Nephron progenitor cell (in vitro differentiated cells): ENCODE measurements around the gene SLC15A3.

Experiments used
- DNase-seq: peaks from one replicate; pipeline ENCODE4 v3.0.0; 2021
- H3K27ac Mint-ChIP-seq: 2 replicates; pipeline ENCODE4 v1.8.0; 2021; ENCODE audit warnings: mild to moderate bottlenecking, moderate library complexity, mixed read lengths
- H3K27me3 Mint-ChIP-seq: 2 replicates; pipeline ENCODE4 v1.8.0; 2021; ENCODE audit warnings: mild to moderate bottlenecking, low read depth, mixed read lengths; ENCODE audit not compliant: poor library complexity
- H3K36me3 Mint-ChIP-seq: 2 replicates; pipeline ENCODE4 v1.8.0; 2021; ENCODE audit warnings: low read depth, mixed read lengths
- H3K4me1 Mint-ChIP-seq: 2 replicates; pipeline ENCODE4 v1.8.0; 2021; ENCODE audit warnings: mixed read lengths
- H3K4me3 Mint-ChIP-seq: 2 replicates; pipeline ENCODE4 v1.8.0; 2021; ENCODE audit warnings: mild to moderate bottlenecking, moderate library complexity, mixed read lengths
- H3K9me3 Mint-ChIP-seq: 2 replicates; pipeline ENCODE4 v1.8.0; 2021; ENCODE audit warnings: mild to moderate bottlenecking, moderate library complexity, mixed read lengths
- CTCF ChIP-seq: fragments of 200-600 bp; sonication (generic); IDR thresholded peaks from 2 replicates; pipeline ENCODE4 v1.5.0; 2021; ENCODE audit warnings: antibody characterized with exemption

The SLC15A3 gene

GRCh38 chr11:60948250-60948649, 3.7 kb downstream of the SLC15A3 start:
- DNase-seq = no peak
- no peak for TF ChIP-seq CTCF
- peaks cover 52% of the 10 kb centered on the region for H3K27me3 Mint-ChIP-seq
- H3K27ac Mint-ChIP-seq = no peak overlapping the region
- no peaks in the 10 kb centered on the region for H3K9me3 Mint-ChIP-seq
- peaks cover 66% of the 10 kb centered on the region for H3K4me1 Mint-ChIP-seq
- H3K4me3 Mint-ChIP-seq = peak overlapping the region; percentile 18
- no peaks in the 10 kb centered on the region for H3K36me3 Mint-ChIP-seq

GRCh38 chr11:60947700-60948099, 4.3 kb downstream of the SLC15A3 start:
- Mint-ChIP-seq H3K9me3 (no peaks in the 10 kb centered on the region), H3K36me3 (no peaks in the 10 kb centered on the region), H3K4me3 (no peak overlapping the region), H3K27ac (no peak overlapping the region), H3K27me3 (peaks cover 47% of the 10 kb centered on the region), H3K4me1 (peaks cover 66% of the 10 kb centered on the region)
- DNase-seq = no peak
- no peak for TF ChIP-seq CTCF

GRCh38 chr11:60946601-60947264, 5.2 kb downstream of the SLC15A3 start:
- no peaks in the 10 kb centered on the region for H3K9me3 Mint-ChIP-seq
- no peak for DNase-seq
- no peak overlapping the region for H3K4me3 Mint-ChIP-seq
- no peak for TF ChIP-seq CTCF
- H3K4me1 Mint-ChIP-seq = peaks cover 62% of the 10 kb centered on the region
- H3K27me3 Mint-ChIP-seq = peaks cover 40% of the 10 kb centered on the region
- H3K36me3 Mint-ChIP-seq = no peaks in the 10 kb centered on the region
- no peak overlapping the region for H3K27ac Mint-ChIP-seq

GRCh38 chr11:60945295-60945667, 6.7 kb downstream of the SLC15A3 start:
- H3K4me1 Mint-ChIP-seq = peaks cover 60% of the 10 kb centered on the region
- H3K4me3 Mint-ChIP-seq = no peak overlapping the region

GRCh38 chr11:60944490-60945294, 7.3 kb downstream of the SLC15A3 start:
- H3K36me3 Mint-ChIP-seq = peaks cover 8% of the 10 kb centered on the region
- no peak for DNase-seq
- H3K27me3 Mint-ChIP-seq = peaks cover 29% of the 10 kb centered on the region

More at GRCh38 chr11:60945295-60945667, 6.7 kb downstream of the SLC15A3 start:
- peaks cover 8% of the 10 kb centered on the region for H3K36me3 Mint-ChIP-seq
- no peak for TF ChIP-seq CTCF
- peaks cover 35% of the 10 kb centered on the region for H3K27me3 Mint-ChIP-seq
- no peak overlapping the region for H3K27ac Mint-ChIP-seq
- no peaks in the 10 kb centered on the region for H3K9me3 Mint-ChIP-seq
- DNase-seq = no peak

More at GRCh38 chr11:60944490-60945294, 7.3 kb downstream of the SLC15A3 start:
- Mint-ChIP-seq H3K4me1 (peaks cover 54% of the 10 kb centered on the region), H3K27ac (no peak overlapping the region), H3K4me3 (no peak overlapping the region), H3K9me3 (no peaks in the 10 kb centered on the region)
- TF ChIP-seq CTCF = peak; percentile 26
